GM18951 (cell line): Measurements from ENCODE around the gene AP2B1.

ENCODE experiments used
- POLR2A ChIP-seq: IDR thresholded peaks from 4 replicates; pipeline ENCODE4 v1.6.1; 2011; ENCODE audit warnings: mild to moderate bottlenecking; ENCODE audit not compliant: insufficient read length, insufficient read depth; ENCODE audit errors: extremely low read depth
- in situ Hi-C: fragments of 300-500 bp; cut with MboI; formaldehyde crosslinking; loops from one replicate; pipeline ENCODE4 v1.12.0; 2022; ENCODE audit warnings: low sequenced_read_pairs, mixed read lengths, inconsistent platforms; ENCODE audit not compliant: unreplicated experiment

AP2B1 gene

GRCh38 chr17:35738519-35739133 lies 151.5 kb downstream of the AP2B1 start:
- TF ChIP-seq POLR2A = no peak
- in situ Hi-C loops = loop anchor here (25.0 kb wide), 1 partner anchor 576 kb away; no protein-coding TSS in a partner anchor

GRCh38 chr17:35740216-35740615 lies 153.1 kb downstream of the AP2B1 start:
- in situ Hi-C loops = loop anchor here (10.0 to 25.0 kb wide), 2 partner anchors 135 to 578 kb away; no protein-coding TSS in a partner anchor

GRCh38 chr17:35740997-35741931 lies 154.1 kb downstream of the AP2B1 start:
- in situ Hi-C loops = loop anchor here (10.0 to 25.0 kb wide), 2 partner anchors 136 to 579 kb away; no protein-coding TSS in a partner anchor
- TF ChIP-seq POLR2A = no peak

More at GRCh38 chr17:35740216-35740615, 153.1 kb downstream of the AP2B1 start:
- no peak for TF ChIP-seq POLR2A

GRCh38 chr17:35742496-35742895 lies 155.4 kb downstream of the AP2B1 start:
- TF ChIP-seq POLR2A = no peak
- in situ Hi-C loops = loop anchor here (10.0 to 25.0 kb wide), 2 partner anchors 138 to 580 kb away; no protein-coding TSS in a partner anchor

- in situ Hi-C loops = loop anchor here (10.0 to 25.0 kb wide), 2 partner anchors 138 to 581 kb away; no protein-coding TSS in a partner anchor
- no peak for TF ChIP-seq POLR2A
Observed at GRCh38 chr17:35742896-35743477, 155.9 kb downstream of the AP2B1 start.

GRCh38 chr17:35743626-35744328 lies 156.7 kb downstream of the AP2B1 start:
- in situ Hi-C loops = loop anchor here (10.0 to 25.0 kb wide), 2 partner anchors 139 to 581 kb away; no protein-coding TSS in a partner anchor
- no peak for TF ChIP-seq POLR2A

- in situ Hi-C loops = loop anchor here (10.0 to 25.0 kb wide), 2 partner anchors 140 to 583 kb away; no protein-coding TSS in a partner anchor
- no peak for TF ChIP-seq POLR2A
Observed at GRCh38 chr17:35744830-35745229, 157.7 kb downstream of the AP2B1 start.

- TF ChIP-seq POLR2A = no peak
- in situ Hi-C loops = loop anchor here (10.0 to 25.0 kb wide), 2 partner anchors 140 to 583 kb away; no protein-coding TSS in a partner anchor
Observed at GRCh38 chr17:35745246-35745645, 158.1 kb downstream of the AP2B1 start.

- in situ Hi-C loops = loop anchor here (10.0 to 25.0 kb wide), 2 partner anchors 141 to 584 kb away; no protein-coding TSS in a partner anchor
- TF ChIP-seq POLR2A = no peak
Observed at GRCh38 chr17:35745749-35746320, 158.7 kb downstream of the AP2B1 start.

- in situ Hi-C loops = loop anchor here (10.0 to 25.0 kb wide), 2 partner anchors 143 to 585 kb away; no protein-coding TSS in a partner anchor
- no peak for TF ChIP-seq POLR2A
Observed at GRCh38 chr17:35747540-35748017, 160.5 kb downstream of the AP2B1 start.

GRCh38 chr17:35748341-35748841 lies 161.3 kb downstream of the AP2B1 start:
- TF ChIP-seq POLR2A = no peak
- in situ Hi-C loops = loop anchor here (10.0 to 25.0 kb wide), 2 partner anchors 144 to 586 kb away; no protein-coding TSS in a partner anchor

GRCh38 chr17:35748979-35749378 lies 161.9 kb downstream of the AP2B1 start:
- in situ Hi-C loops = loop anchor here (10.0 to 25.0 kb wide), 2 partner anchors 144 to 587 kb away; no protein-coding TSS in a partner anchor
- no peak for TF ChIP-seq POLR2A
